Hindlimb muscle (tissue), 1 donor: ENCODE data around the gene RUNDC3A. TPM values are rescaled to one million over a fixed set of nuclear protein-coding genes. Genes with fewer than 3 reads are reported as not detected.
"Not testable (repeated sequence)": the region's sequence is repeated elsewhere in the genome, so short reads cannot be mapped to it uniquely, and the experiment has no call there.

Experiments
- DNase-seq: peaks from one replicate; pipeline ENCODE4 v3.0.0-alpha.2; 2013
- polyA plus RNA-seq: library from polyadenylated mRNA; unstranded; fragments of 120-200 nt; gene quantifications from one replicate; pipeline ENCODE4 v1.2.1, GENCODE V29; 2013; ENCODE audit not compliant: insufficient read length

The RUNDC3A gene
- polyA plus RNA-seq, 1 donor, result 1.1 TPM

DNA sequence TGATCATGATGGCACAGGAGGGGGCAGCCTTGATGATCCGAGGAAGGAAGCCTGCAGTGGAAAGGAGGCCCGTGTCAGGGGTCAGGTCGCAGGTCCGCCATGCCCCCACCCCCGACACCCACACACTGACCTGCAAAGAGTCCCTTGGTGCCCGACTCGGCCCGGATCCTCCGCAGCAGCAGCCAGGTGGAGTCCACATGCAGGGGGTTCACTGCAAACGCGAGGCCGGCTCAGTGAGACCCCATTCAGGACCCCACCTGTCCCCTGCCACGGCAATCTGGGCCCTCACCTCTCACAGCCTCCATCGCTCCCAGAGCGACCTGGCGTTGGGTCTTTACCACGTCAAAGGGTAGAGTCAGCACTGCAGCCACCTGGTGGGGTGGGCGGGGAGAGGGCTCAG lies 11.7 kb downstream of the RUNDC3A start:
- no peak for DNase-seq

DNA sequence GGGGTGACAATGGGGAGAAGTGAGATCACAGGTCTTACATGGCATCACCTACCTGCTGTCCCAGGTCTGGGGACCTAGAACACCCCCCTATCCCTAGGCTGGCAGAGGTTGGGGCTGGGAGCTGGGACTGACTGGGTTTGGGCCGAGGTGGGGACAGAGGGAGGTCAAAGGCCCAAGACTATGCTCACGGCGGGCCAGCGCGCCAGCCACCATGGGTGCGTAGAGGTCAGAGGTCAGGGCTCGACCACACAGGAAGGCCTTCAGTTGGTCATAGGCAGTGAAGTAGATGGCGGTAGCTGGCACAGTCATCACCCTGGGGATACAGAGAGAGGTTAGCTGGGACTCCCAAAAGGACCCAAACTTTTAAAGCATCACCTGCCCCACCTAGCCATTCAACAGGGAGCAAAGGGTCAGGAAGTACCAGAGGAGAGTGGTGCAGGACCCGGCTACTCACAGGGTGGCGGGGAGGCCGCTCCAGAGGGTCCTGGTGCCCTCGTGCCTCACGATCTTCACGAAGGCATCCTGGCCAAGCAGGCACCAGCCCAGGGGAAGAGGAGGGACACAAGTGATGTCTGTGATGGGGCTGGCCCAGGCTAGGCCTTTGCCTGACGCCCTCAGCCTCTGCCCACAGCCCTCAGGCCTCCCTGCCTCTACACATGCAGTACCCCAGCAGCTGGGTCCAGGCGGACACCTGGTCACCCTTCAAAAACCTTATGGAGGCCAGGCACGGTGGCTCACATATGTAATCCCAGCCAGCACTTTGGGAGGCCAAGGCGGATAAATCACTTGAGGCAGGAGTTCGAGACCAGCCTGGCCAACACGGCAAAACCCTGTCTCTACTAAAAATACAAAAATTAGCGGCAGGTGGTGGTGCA lies 13.1 kb downstream of the RUNDC3A start:
- no peak for DNase-seq

DNA sequence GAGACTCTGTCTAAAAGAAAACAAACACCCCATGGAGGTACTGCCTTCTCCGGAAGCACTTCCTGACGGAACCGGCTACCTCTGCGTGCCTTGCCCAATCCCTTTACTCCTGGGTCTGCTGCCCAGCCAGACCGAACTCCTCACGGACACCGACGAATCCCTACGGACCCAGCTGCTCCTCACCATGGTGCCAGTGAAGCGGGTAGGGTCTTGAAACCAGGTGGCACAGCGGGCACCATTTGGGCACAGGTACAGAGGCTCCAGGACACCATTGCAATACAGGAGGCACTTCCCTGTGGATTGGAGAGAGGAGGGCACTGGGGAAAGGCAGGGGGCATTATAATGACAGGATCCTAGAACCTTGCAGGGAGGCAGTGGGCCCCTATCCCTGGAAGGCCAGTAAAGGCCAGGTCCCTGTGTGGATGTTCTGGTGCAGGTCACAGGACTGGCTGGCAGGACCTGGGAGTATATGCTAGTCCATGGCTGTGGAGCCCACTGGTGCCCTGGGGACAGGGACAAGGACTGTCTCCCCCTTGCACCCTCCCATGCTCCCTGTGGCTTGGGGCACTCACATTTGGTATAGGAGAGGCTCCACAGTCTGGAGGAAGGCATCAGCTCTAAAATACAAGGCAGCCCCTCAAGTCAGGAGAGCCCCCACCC lies 14.0 kb downstream of the RUNDC3A start:
- DNase-seq, result no peak

DNA sequence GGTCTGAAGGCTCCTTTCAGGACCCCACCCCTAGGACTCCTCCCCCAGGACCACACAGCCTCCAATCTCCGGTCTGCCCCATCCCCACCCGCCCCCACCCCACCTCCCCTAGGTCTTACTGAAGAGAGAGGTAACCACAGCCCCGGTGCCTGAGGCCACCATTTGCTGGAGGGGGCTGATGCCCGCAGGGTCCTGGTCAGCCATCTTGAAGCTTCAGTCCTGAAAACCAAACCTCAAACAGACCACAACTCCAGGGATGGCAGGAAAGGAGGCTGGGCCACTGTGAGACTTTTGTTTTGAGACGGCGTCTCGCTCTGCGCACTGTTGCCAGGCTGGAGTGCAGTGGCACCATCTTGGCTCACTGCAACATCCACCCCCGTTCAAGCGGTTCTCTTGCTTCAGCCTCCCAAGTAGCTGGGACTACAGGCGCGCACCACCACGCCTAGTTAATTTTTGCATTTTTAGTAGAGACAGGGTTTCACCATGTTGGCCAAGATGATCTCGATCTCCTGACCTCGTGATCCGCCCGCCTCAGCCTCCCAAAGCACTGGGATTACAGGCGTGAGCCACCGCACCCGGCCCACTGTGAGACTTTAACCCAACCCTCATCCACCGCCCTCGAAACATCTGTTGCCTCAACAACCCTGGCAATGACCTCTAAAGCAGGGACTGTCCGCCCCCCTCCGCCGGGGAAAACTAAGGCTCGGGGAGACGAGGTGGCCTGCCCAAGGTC lies 15.1 kb downstream of the RUNDC3A start:
- no peak for DNase-seq

DNA sequence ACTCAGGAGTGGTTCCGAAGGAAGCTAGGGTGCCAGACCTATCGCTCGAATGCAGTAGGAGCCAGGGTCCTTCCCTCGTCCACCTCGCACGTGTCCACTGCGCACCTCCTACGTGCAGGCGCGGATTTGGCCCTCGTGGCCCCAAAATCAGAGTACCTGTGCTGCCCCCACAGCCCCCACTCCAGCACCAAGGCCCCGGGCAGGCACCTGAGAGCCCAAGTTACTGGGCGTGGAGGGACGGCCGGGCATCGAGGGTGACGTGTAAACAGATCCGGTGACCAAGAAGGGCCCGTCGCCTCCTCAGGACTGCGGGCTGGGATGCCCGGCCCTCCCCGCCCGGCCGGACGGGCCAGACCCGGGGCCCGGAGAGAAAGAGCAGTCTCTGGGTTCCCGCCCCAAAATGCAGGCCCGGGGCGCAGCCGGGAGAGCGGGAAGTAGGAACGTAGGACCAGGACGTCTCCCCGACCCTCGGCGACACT lies 15.7 kb downstream of the RUNDC3A start:
- DNase-seq, result no peak

DNA sequence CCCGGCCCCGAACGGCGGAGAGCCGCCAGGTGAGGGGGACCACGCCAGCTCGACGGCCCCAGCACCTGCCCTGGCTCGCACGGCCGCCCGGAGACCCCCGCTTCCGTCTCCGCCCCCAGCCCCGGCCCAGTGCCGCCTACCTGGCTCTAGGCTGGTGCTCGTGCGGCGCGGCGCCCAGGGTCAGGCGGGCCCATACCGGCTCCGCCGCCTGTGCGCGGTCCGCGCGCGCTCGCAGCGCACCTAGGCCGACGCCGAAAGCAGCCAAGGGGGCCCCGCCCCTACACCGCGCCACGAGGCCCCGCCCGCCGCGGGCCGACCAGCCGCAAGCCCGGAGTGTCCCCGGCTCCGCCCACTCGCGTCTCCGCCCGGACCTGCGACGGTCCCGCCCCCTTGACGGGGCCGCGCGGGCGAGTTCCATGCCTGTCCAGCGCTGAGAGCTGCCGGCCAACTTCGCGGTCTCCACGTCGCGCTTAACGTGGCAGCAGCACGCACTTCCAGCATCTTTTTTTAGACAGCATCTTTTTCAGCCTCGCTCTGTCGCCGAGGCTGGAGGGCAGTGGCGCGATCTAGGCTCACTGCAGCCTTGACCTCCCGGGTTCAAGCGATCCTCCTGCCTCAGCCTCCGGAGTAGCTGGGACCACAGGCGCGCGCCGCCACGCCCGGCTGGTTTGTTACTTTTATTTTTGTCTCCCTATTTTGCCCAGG lies 16.3 kb downstream of the RUNDC3A start, which contains the start of gene SLC25A39:
Gene SLC25A39, minus strand, starts transcription at position 253 of the 705 bp plus-strand sequence. CDS start 1,261 bp downstream, outside the sequence.
- DNase-seq, result peak; percentile 95

DNA sequence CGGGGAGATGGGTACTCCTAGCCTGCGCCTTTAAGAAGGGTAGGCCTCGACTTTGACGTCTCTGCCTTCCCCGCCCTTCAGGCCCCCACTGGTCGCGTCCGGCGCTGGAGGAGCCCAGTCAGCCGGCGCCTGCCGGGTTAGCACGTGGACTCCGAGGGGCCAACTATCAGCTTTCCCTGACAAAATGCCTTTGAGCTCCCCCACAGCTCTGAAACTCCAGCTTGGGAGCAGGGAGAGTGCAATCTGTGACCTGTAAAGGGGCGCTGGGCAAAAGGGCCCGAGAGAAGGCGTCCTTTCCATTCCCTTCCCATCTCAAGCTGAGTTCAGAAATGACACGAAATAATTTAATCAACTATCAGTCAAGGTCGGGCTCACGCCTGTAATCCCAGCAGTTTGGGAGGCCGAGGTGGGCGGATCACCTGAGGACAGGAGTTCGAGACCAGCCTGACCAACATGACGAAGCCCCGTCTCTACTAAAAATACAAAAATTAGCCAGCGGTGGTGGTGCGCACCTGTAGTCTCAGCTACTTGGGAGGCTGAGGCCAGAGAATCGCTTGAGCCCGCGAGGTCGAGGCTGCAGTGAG lies 18.6 kb downstream of the RUNDC3A start:
- peak; percentile 97 for DNase-seq

DNA sequence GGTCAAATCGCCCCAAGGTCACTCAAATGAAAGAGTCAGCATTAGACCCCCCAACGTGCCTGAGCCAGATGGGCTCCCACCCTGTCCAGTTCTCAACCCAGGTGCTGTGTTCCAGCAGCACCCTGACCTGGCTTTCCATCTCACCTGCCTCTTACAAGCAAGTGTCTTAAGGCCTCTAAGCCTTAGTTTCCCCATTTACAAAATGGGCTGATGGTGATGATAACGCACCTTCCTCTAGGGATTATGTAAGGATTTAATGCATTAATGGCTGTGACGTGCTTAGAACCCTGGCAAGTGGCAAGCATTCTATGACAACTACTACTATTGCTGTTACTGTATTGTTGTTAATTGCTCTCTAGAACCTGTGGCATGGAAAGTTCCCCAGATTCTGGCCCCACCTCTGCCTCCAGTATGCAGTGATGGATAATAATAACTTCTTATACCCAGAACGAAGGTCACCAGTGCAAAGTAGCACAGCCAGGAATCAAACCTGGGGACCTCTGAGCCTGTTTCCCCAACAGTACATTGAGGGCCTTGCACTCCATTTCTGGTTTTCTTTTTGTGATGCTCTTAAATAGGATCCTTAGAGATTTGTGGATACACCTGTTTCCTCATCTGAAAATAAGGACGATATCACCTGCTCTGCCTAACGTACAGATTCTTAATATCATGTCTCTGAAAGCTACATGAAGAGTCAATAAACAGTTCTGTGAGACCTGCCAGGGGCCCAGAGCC lies 19.5 kb downstream of the RUNDC3A start:
- DNase-seq, result no peak

DNA sequence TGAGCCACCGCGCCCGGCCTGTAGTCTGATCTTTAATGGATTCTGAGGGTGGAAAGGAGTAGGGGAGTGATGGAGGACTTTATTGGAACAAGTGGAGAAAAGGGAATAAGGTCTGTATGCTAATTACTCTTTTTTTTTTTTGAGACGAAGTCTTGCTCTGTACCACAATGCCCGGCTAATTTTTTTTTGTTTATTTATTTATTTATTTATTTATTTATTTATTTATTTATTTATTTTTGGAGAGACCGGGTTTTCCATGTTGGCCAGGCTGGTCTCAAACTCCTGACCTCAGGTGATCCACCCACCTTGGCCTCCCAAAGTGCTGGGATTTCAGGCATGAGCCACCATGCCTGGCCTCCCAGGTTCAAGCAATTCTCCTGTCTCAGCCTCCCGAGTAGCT lies 21.1 kb downstream of the RUNDC3A start:
- not testable (repeated sequence) for DNase-seq

DNA sequence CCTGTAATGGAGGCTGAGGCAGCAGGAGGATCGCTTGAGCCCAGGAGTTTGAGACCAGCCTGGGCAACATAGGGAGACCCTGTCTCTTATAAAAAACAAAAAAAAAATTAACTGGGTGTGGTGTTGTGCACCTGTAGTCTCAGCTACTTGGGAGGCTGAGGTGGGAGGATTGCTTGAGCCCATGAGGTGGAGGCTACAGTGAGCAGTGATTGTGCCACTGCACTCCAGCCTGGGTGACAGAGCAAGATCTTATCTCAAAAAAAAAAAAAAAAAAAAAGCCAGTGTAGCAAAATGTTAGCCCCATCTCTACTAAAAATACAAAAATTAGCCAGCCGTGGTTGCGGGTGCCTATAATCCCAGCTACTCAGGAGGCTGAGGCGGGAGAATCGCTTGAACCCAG lies 21.9 kb downstream of the RUNDC3A start:
- DNase-seq, result not testable (repeated sequence)

DNA sequence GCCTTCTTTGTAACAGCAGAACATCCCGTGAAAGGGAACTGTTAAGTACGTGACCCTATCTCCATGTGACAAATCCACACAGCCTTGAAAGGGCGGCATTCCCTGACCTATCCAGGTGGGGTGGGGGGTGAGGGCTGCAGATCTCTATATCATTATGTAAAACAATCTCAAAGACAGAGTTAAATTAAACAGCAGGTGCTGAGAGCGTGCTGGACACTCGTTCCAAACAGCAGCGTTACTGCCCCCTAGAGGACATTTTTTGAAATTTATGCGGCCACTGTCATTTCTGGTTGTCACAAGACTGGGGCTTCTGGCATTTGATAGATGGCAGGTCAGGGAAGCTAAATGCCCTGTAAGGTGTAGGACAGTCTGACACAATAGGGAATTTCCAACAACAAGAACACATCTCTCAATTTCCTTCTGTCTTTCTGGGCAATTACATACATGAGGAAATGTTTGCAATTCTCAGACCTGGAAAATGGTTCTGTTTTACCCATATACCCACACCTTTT lies 22.9 kb downstream of the RUNDC3A start:
- peak; percentile 73 for DNase-seq

DNA sequence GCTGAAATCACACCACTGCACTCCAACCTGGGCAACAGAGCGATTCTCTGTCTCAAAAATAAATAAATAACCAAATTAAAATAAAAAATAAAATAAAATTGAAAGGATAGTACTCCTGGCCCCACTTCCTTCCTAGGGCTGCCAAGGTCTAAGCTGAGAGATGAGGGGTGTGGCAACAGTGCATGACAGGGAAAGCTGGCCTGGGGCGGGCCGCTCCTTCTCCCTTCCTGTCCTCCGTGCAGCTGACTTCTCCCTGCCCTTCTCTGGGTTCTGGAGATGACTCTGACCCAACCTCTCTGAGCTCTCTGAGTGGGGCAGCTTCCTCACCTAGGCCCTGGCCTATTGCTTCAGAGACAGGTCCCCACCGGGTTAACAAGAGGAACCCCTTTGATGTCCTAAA lies 25.0 kb downstream of the RUNDC3A start:
- DNase-seq, result no peak

DNA sequence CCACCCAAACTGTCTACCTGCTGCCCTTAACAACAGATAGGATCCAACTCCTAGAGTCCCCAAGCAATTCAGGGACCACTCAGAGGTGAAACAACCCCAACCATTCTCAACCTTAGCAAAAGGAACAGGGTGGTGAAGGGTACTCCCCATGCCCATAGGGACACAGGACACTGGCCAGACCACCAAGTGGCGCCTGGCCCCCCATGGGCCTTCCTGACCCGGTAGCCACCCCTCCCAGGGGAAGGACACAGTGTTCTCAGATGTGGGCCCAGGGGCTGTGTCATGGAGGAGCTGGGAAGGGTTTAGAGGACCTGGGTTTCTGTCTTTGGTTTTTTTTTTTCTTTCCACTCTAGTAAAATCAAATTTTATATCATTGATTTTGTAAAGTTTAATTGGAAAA lies 25.9 kb downstream of the RUNDC3A start:
- no peak for DNase-seq

DNA sequence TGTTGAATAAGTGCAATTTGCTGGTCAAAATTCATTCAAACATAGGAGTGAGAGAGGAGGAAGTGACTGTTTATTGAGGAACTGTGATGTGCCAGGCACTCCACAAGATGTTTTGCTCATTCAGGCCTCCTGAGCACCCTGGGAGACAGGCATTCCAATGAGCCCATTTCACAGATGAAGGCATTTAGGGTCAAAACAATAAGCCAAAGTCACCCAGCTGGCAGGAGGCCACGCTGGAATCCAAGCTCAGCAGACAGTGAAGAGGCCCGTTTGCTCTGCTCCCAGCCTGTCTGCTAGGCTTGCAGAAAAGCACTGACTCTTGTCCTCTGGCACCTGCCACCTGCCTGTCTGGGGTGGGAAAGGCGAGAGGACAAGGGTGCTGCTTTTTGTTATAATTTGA lies 26.3 kb downstream of the RUNDC3A start:
- DNase-seq, result no peak

DNA sequence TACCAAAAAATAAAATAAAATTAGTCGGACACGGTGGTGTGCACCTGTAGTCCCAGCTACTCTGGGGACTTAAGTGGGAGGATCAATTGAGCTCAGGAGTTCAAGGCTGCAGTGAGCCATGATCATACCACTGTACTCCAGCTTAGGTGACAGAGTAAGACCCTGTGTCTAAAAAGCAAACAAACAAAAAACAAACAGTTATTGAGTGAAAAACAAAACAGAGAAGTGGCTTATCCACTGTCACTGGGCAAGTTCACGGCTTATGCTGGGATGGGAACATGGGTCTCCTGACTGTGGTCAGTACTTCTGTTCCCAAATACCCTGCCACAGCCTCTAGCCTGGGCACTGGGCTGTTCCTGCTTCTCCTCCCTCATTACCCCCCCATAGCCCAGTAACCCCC lies 27.2 kb downstream of the RUNDC3A start:
- DNase-seq, result no peak

DNA sequence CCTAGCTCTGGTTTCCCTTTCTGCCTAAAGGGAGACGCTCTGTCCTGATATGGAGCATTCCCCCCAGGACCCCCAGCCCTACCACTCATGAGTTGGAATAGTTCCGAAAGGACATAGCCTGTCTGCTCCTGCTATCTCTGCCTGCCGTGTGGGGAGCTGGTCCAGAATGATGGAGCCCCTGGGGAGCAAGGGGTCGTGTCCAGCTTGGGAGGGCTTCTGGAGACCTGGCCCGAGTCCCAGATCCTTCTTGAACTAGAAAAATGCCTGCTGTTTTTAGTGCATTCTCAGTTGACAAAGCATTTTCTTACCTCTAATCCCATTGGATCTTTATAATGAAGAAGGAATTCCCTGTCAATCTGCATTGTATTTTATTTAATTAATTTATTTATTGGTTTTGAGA lies 27.6 kb downstream of the RUNDC3A start:
- DNase-seq, result no peak

DNA sequence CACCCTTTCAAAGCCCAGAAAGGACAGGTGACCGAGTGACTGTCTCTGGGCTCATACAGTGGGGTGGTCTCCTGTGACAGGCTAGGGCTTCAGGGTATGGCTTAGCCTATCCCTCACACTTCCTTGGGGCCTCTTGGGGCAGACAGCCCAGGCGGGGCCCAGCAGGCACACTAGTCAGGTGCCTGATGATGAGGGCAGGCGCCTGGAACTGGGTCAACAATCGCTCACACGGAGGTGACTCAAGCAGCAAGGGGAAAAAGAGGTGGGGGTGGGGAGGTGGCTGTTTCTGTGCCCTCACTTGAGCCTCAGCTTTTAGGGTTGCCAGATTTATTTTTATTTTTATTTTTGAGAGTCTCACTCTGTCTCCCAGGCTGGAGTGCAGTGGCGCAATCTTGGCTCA lies 30.3 kb downstream of the RUNDC3A start:
- DNase-seq, result no peak

DNA sequence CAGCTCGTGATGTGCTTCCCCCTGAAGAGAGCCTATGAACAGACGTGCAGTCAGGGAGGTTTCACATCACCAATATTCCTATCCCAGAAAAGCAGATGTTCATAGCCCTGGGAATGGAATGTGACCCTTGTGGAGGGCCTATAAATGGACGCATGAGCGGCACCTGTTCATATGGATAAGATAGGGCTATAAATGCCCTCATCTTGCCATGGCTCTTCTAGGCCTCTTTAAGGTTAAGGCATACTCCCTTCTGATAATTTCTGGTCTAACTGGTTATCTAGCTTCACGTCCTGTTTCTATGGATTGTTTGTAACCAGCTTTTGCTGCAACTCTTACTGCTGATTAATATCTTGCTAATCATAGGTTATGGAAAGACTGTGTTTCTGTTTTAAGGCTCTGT lies 32.2 kb downstream of the RUNDC3A start:
- DNase-seq, result not testable (repeated sequence)

DNA sequence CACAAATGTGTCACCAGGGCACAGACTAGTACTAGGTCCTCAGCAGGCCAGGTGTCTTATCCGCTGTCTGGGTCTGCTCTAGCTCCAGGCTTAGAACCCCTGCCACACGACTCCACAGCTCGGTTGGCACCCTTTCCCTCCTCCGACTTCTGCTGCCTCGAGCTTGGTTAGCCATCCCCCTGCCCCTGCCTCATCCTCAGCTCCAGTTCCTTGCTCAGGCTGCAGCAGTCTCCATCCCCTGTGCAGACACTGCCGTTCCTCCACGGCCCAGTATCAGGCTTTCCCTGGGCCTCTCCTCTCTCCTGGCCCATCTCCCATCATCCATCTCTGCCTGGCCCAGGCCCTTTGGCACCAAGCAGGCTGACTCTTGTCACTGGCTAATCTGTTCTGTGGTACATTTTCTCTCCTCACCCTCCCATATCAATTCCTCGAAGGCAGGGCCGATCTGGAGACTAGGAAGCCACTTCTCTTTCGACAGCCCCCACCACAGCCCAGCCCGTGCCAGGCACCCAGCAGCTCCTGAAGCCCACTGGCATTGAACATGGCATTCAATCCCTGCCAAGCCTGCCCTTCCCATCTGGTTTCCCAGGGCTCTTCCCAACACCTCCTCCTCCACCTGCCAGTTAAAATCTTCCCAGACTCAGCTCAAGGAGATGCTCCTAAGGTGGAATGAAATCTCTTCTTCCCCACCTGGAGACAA lies 35.3 kb downstream of the RUNDC3A start:
- no peak for DNase-seq

DNA sequence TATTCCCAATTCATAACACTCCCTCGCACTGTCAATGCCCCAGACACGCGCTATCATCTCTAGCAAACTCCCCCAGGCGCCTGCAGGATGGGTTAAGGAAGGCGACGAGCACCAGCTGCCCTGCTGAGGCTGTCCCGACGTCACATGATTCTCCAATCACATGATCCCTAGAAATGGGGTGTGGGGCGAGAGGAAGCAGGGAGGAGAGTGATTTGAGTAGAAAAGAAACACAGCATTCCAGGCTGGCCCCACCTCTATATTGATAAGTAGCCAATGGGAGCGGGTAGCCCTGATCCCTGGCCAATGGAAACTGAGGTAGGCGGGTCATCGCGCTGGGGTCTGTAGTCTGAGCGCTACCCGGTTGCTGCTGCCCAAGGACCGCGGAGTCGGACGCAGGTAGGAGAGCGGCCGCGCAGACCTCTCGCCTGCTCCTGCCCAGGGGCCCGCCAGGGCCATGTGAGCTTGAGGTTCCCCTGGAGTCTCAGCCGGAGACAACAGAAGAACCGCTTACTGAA lies 36.6 kb downstream of the RUNDC3A start, which contains the start of gene GRN:
Gene GRN, plus strand, starts transcription at position 364 of the 515 bp plus-strand sequence. CDS start 3,863 bp downstream, outside the sequence.
- peak; percentile 98 for DNase-seq
